Activated naive CD4-positive, alpha-beta T cell treated with Interleukin-2 at 50 U/mL for 16 hours (primary cell): ENCODE results near the gene MAPRE3.
"Not testable (repeated sequence)": the region's sequence is repeated elsewhere in the genome, so short reads cannot be mapped to it uniquely, and the experiment has no call there.

Source experiments
- DNase-seq: peaks from one replicate; pipeline ENCODE4 v3.0.0-alpha.2; 2020

The MAPRE3 gene

DNA sequence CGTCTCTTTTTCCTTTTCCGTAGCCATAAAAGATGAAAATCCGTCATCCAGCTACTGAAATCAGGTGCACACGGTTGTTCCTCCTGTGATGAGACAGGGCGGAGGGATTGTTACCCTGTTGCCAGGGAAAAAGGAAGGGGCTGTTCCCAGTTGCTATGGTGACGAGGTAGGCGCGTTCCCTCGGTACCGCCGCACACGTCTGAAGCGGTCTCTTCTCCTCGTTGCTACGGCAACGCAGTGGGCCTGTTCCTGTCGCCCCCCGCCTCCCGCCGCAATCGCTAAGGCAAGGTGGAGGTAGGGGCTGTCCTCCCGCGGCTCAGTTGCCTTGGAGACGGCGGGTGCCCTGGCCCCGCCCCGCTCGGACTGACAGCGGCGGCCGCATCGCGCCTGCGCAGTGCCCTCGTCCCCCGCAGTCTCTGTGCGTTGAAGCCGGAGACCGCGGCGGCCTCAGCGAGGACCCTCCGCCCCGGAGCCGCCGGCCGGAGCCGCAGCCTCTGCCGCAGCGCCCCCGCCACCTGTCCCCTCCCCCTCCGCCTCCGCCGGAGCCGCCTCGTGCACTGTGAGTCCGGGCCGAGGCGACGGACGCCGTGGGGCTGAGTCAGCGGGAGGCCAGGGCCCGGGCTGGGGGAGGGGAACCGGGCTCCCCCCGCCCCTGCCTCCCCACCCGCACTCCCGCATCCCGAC is at the start of gene MAPRE3:
Gene MAPRE3, plus strand, starts transcription at position 394 of the 684 bp plus-strand sequence. CDS start 51,582 bp downstream, outside the sequence.
- peak; percentile 84 for DNase-seq

DNA sequence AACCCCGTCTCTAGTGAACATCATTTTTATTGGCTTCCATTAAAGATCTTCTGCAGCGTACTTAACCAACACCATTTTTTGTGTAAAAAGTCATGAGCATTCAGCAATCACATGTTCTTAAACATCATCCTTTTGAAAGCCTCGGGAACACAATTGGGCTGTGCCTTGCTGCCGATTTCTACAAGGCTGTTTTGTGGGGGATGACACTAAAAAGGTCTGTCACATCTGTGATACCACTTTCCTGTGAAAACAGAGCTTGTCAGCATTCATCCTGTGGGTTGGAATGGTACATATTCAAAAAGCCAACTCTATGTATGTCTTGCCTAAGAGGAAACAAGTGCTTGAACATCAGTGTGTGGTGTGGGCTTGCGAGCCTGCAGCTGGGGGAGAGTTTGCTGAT is 49.1 kb upstream of the MAPRE3 start:
- no peak for DNase-seq

DNA sequence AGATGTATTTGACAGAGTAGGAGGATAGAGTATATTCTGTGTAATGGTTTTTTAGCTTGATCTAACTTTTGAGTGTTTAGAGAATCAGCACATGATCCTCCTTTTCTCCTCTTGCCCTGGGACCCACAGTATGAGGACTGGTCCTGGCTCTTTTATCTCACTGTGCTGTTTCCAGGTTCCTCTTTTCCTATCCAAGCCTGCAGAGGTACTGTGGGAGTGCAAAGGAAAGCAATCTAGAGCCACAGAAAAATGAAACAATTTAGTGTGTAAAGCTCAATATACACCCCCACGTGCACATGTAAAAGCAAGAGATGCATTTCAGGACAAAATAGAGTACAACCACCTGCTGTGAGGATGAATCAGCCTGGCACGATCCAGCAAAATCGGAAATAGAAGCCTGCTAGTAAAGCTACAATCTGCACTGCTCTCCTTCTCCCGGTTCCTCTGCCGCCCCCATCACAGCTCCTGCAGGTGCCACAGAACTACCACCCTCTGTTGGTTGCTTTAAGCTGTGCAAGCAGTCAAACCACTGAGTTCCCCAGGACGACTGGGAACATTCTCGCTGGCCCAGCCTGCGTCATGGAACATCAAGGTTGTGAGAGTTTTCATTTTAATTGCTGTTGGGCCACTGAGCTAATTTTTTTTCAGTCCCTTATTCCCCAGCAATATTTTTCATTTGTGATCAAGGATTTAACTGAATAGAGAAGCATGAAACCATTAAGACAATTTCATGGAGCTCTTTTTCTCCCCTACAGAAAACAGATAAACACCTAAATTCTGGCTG is 47.8 kb upstream of the MAPRE3 start:
- peak; percentile 15 for DNase-seq

DNA sequence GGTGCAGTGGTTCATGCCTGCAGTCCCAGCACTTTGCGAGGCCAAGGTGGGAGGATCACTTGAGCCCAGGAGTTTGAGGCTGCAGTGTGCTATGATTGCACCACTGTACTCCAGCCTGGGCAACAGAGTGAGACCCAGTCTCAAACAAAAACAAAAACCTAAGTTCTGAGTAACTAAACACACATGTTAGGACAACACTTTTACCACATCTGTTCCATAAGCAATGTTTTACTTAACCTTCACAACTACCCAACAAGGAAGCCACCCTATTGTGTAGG is 47.3 kb upstream of the MAPRE3 start:
- not testable (repeated sequence) for DNase-seq

DNA sequence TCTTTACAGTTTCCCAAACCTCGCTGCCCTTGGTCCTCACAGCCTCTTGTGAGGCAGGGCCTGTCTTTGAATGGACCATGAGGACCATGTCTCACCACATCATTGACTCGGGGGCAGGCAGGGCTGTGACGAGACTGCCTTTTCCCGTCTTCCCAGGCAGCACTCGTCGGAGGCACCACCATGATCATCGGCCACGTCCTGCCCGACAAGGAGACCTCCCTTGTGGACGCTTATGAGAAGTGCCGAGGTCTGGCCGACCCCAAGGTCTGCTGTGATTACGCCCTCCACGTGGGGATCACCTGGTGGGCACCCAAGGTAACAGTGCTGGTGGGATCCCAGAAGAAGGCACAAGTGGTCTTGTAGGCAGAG is 45.7 kb upstream of the MAPRE3 start:
- no peak for DNase-seq

DNA sequence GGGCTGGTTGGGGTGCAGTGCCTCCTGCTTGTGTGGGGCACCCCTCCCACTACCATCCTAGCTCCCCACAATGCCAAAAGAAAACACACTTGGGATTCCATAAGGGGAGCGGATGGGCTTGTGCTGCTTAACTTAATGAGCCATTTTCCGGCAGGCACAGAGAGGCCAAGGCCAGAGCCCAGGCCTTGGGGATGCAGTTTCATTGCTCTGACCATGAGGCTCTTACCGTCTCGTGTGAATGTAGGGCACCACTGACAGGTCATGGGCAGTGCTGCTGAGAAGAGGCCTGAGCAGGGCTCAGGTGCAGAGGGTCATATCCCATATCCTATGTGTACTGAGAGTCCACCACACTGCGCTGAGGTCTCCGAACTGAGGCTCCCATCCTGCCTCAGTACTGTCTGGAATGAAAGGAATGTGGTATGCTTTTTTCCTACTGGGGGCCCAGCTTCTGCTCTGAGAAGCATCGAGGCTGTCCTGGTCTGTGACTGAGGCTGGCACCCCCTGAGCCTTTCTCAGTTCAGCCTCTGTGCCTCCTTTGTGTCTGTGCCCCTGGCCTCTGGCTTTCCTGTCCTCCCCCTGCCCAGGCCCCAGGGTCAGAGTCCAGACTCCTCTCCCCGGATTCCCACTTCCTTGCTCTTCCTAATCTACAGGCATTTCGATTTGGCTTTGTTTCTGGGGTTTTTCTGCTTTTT is 45.2 kb upstream of the MAPRE3 start:
- no peak for DNase-seq

DNA sequence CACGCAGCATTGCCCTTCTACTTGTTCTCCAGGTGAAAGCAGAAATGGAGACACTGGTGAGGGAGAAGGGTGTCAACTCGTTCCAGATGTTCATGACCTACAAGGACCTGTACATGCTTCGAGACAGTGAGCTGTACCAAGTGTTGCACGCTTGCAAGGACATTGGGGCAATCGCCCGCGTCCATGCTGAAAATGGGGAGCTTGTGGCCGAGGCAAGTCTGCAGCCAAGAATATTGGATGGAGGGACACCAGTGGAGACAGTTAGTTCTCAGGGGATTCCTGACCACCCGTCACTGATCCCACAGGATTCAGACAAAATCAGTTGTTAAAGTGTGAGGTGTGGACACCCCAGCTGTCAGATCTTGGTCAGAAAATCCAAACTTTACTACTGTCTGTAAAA is 43.2 kb upstream of the MAPRE3 start:
- DNase-seq = no peak

DNA sequence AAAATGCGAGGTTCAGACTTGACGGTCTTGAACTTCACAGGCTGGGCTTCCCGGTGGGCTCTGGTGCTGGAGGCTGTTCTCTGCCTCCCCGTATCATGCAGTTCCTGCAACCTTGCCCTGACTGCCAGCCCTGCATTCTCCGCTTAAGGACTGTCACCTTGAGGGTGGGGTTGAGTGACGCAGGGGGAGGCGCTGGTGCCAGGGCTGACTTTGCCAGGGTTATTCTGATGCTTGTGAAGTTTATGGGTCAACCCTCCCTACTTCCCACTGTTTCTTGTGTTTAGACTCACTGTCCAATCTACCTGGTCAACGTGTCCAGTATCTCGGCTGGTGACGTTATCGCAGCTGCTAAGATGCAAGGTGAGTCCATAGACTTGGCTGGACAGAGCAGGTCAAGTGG is 37.5 kb upstream of the MAPRE3 start:
- no peak for DNase-seq

DNA sequence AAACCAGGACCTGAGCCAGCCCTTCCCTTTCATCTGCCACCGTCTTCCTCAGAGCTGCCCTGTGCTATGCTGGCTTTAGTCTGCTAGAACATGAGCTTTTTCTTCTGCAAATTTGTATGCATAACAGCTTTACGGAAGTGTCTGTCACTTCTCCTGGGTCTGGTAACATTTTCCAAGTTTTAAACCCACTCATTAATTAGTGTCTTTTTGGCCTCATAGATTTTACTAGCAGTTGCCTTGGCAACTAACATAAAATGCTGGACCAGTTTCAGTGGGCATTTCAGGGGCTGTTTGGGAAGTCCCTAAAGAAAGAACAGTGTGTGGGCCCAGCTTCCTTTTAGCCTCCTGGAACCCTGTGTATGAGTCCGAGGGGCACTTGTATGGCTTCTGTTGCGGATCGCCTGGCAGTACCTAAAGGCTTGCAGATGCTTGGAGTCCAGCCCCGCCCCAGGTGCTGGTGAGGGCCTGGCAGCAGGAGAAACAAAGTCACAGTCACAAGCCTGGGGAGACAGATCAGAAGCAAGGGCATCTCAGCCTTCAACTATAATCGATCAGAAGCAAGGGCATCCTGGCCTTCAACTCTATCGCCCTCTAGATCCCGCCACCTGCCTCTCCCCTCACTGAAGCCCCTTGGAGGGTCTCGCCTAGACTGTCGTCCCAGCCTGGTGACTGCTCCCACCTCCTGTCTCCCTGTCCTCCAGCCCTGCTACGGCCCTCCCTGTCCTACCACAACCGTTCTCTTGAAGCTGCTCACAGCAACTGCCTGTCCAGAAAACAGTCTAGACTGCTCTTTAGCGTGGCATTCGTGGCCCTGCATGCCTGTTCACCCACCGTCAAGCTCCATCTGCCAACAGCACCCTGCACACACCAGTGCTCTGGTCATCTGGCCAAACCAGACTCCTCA is 36.8 kb upstream of the MAPRE3 start:
- no peak for DNase-seq

DNA sequence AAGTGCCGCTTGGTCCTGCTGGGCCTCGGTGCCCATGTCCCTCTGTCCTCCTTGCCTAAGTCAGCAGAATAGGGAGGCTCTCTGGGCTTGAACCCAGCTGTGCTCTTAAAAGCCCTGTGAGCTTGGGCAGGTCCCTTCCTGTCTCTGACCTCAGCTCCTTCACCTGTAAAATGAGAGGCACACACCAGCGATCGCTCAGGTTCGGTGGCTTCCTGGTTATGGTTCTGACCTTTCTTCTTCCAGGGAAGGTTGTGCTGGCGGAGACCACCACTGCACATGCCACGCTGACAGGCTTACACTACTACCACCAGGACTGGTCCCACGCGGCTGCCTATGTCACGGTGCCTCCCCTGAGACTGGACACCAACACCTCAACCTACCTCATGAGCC is 36.1 kb upstream of the MAPRE3 start:
- no peak for DNase-seq

DNA sequence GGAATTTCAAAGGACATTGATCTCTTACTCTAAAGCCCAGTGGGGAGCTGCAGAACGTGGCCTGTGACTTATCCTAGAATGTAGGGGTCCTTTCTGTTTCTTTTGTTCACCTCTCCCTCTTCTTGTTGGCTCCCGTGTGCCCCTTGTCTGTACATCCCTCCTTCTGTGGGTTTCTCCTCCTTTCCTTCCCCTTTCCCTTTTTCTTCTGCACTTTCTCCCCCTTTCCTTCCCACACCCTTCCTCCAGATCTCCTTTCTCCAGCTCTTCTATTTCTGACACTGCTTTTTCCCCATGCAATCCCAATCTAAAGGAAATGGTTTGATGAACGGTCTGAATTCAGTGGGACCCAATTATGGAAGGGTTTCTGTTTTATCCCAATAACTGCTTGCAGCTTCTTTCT is 35.5 kb upstream of the MAPRE3 start:
- no peak for DNase-seq

DNA sequence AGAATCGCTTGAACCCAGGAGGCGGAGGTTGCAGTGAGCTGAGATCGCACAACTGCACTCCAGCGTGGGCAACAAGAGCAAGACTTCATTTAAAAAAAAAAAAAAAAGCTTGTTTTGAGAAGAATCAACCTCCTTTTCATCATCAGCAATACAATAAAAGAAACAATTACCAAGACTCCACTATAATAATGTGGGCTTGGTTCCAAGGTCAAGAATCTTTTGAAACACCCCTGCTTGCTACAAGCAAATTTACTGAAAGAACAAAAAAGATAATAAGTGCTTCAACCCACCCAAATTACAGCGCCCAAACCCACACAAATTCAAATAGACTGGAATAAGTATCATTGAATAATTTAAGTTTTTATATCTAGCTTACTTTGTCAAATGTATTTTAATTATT is 33.6 kb upstream of the MAPRE3 start:
- no peak for DNase-seq

DNA sequence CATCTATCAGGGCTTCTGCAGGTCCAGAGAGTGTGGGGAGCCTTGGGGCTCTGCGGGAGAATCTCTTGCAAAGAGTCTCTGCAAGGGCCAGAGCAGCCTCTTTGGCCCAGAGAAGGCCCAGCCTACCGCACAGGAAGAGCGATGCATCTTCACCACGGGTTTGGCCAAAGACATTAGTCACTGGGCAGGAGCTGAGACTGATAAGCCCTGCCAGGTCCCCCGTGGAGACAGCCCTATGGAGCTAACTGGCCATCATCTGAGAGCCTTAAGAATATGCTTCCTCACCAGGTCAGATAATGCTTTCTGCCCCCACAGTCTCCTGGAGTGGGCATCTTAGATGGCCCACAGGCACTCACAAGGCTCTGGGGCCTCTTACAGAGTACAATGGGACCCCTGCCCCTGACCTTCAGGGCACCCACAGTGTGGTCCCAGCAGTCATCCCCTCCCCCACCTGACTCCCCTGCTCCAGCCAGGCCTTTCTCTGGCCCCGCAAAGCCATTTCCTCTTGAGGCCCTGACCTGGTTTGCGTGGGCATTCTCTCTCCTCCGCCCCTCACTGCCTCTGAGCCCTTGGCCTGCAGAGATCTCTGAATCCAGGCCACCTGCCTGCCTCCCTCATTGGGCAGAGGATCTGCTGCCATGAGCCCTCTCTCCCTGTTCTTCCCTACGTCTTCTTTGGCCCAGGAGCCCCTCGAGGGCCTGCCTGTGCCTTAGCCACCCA is 31.9 kb upstream of the MAPRE3 start:
- DNase-seq = no peak

DNA sequence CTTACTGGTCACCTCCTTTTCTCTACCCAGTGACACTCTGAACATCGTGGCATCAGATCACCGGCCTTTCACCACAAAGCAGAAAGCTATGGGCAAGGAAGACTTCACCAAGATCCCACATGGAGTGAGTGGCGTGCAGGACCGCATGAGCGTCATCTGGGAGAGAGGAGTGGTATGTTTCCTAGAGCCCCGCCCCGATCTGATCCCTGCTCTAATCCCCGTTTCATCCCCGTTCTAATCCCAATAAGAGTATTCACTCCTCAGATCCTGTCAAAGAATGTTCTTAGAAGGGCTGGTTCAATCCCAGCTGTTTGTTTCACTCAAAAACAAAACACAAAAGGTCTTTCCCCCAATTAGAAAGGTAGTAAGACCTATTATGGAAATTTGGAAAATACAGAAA is 30.4 kb upstream of the MAPRE3 start:
- DNase-seq = no peak

DNA sequence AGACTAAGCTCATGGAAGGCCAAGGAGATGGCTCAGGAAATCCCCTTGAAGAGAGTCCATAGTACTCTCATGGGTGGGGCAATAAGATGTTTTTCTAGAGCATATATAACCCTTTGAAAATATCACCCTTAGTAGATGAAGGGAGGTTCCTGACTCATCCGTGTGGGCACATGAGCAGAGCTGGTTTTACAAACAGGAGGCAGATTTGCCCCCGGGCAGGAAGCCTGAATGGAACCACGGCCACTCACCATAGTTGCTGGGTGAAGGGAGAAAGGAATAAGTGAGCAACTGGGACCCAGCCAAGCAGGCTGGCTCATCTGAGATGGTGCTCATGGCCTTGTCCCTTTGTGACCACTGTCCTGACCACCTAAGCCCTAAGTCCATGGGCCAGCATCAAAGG is 29.0 kb upstream of the MAPRE3 start:
- DNase-seq = no peak

DNA sequence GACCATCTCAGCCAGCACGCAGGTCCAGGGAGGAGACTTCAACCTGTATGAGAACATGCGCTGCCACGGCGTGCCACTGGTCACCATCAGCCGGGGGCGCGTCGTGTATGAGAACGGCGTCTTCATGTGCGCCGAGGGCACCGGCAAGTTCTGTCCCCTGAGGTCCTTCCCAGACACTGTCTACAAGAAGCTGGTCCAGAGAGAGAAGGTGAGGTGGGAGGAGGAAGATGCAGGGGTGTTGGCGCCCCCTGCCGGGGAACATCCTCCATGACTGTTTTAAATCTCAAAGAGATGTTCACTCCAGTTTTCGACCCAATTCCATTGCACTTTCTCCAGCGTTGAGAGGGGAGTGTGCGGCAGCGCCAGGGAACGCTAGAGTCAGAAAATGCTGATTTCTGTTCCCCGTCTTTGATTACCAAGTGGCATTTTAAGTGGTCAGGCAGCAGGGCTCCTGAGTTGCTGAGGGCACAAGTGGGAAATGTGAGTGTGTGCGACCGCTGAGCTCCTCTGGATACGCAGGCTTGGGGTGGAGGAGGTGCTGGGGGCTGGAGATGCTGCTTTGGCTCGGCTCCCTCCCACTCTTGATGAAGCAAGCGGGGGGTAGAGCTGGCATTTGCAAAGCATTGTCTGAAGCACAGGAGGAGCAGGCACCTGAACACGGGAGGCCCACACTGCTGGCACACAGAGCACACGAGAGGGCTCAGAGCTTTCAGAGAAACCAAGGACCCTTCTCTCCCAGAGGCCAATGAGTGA is 27.7 kb upstream of the MAPRE3 start:
- peak; percentile 65 for DNase-seq

DNA sequence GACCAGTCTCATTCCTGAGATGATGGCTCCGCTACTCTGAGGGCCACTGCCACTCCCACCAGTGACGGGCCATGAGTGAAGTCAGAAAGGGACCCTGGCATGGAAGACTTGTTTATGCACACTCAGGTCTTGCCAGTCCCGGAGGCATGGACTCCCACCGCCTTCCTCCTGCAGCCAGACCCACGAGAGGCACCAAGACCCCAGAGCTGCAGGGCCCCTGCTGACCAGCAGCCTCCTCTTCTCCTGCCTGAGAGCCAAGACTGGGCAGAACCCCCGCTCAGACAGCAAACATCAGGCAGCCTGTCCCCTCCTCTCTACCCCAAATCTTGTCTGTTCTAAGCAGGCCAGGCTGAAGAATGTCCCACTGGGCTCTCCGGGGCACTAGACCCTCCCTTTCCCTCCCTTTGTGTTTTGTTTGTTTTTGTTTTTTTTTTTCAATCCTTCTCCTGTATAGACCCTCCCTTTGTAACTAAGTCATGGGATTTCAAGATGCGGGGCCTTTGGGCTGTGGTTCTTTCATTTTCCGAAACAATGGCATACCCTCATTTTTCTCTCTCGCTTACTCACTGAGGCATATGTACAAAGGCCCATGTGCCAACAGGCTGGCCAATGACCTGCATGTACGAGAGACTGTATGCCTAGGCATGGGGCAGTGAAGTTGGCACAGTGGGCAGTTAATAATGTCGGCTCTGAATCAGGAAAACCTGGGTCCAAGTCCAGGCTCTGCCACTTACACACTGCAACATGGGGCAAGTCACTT is 24.3 kb upstream of the MAPRE3 start:
- DNase-seq = no peak

DNA sequence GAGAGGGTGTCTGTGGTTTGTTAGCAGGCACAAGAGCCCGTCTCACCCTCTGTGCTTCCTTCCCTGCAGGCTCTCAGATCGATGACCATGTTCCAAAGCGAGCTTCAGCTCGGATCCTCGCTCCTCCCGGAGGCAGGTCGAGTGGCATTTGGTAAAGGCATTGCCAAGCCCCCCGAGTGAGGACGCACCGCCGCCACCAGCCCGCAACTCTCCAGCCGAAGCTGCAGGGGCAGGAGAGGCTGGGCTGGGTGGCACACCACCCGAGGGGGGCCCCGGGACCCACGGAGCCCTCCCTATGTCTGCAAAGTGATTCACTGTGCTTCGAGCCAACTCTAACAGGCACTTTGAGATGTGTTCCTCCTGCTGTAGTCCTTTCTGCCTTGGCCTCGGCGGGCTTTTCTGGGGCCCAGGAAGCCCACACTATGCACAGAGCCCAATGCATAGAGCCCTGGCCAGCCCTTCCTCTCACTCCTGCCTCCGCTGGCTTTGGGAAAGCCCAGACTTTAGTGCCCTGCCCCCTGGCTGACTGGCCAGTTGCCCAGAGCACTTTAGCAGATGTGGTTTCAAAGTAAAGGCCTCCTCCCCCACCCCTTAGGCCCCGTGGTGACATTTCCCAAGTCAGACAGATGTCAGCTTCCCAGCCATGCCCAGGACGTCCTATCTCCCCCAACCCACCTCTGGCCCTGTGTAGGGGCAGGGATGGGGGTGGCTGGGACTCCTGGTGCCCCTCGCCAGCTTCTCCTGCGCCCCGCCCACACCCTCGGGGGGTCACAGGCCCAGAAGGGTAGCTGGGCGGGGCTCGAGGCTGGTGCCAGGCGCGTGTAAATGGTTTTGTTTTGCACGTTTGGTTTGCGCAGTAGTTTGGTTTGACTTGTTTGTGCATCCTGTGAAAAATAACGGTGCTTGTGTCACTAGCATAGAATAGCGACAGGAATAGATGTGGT is 23.3 kb upstream of the MAPRE3 start:
- DNase-seq = no peak

DNA sequence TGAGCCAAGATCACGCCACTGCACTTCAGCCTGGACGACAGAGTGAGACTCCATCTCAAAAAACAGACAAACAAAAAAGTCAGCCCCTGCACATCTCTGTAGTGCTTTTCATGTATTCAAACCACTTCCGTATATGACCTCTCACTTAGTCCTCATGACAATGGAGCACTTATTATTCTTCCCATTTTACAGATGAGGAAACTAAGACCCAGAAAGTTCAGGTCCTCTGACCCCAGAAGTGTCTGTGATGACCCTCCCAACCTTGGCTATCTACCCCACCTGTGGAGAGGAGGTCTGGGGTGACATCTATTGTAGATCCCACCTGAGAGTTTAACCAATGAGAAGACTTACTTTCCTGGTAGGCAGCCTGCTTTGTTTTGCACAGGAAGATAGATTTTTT is 21.6 kb upstream of the MAPRE3 start:
- DNase-seq = no peak

DNA sequence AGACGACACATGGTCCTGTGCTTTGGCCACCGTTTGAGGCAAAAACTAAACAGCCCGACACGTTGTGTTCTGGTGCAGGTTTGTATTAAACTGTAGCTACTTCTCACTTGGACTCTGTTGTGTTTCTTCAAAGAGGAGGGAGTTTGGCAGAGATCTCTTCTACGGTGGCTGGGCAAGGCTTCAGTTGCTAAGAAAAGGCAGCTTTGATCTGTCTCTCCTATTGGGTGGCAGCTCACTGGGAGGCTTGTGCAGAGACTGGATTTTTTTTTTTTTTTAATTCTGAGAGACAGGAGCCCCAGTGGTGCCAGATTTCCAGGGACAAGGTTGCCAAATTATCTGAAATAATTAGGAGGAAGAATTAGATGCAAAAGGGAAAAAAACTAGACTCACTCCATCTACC is 20.2 kb upstream of the MAPRE3 start:
- DNase-seq = no peak
